GM15510 (cell line): ENCODE data around the gene CTCFL.

ENCODE experiments used
- POLR2A ChIP-seq: IDR thresholded peaks from 3 replicates; pipeline ENCODE4 v1.6.1; 2011; ENCODE audit warnings: borderline replicate concordance; ENCODE audit not compliant: insufficient read length; ENCODE audit errors: extremely low read depth

CTCFL gene

DNA sequence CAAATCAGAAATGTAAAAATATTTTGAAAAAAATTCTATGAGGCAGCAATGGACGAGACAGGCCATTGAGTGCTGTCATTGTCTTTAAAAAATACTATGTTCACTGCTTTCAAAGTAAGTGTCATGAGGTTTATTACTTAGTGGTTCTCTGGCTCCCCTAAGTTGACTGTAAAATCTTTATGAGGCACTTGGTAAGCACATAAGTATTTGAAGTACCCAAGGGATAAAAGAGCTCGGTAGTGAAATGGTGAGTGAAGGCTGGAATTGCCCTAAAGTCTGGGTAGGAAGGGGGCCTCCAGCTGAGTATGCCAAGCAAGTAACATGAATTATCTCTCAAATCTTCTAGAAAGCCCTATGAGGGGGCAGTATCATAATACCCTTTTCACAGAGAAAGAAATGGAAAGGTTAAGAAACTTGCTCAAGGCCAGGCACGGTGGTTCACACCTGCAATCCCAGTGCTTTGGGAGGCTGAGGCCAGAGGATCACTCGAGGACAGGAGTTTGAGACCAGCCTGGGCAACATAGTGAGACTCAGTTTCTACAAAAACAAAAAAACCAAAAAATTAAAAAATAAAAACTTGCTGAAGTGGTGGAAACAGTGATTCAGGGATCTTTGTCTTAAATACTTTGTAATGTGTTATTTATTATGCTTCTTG, 5.5 kb upstream of the CTCFL start:
- no peak for TF ChIP-seq POLR2A

DNA sequence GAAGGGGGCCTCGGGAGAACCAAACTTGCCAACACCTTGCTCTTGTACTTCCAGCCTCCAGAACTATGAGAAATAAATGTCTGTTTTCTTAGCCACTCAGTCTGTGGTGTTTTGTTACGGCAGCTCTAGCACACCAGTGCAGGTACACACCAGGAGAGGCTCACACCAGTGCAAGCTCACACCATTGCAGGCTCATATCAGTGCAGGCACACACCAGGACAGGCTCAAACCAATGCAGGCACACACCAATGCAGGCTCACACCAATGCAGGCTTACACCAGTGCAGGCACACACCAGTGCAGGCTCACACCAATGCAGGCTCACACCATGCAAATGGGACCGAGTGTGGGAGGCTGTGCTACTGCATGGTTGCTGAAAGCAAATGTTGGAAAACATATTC, 4.9 kb upstream of the CTCFL start:
- TF ChIP-seq POLR2A: no peak

DNA sequence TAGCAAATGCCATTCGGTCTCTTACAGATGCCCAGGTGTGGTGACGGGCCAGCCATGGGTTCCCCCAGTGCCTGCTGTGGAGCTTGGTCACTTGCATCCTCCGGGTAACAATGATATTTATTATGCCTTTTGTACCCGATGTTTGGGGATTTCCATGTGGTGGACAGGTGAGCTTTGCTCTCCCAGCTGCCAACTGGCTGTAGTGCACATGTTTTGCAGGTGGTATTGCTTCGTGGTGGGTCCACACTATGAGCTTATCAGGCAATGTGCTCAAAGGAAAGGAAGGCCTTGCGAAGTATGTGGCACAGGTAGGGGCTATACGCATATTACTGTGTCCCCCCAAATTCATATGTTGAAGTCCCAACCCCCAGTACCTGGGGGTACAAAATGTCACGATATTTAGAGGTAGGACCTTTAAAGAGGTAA, 4.2 kb upstream of the CTCFL start:
- no peak for TF ChIP-seq POLR2A

DNA sequence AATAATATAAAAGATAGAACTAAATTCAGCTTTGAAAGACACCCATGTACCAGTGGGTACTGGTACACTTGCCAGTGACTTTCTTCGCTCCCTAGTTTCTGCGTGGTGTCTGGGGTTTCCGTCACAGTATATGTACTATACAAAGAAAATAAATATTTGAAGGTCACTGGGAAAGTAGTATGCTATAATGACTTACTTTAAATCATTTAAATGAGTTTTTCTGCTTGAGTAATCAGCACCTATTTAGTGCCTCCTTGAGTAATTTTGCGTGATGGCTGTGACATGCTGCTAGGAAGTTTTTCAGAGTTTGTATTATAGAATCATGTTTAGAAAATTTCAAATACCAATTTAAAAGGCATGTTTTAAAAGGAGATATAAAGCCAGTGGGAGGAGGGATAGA, 3.2 kb upstream of the CTCFL start:
- TF ChIP-seq POLR2A: no peak

DNA sequence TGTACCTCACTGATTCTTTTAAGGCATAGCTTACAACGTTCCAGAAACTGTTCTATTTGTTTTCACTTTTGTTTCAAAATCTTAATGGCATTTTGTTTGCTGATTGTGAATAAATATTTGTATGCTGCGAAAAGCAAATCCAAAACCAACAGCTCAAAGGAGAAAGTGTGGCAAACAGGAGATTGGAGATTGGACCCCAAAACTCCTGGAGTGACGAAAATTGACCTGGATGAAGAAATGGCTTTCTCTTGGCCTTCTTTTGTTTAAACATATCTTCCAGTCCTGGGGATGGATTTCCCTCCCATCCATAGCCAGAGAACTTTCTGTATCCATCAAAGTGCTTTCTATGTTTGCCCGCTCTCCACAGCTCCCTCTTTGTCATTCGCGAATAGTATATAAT, 2.8 kb upstream of the CTCFL start:
- no peak for TF ChIP-seq POLR2A

DNA sequence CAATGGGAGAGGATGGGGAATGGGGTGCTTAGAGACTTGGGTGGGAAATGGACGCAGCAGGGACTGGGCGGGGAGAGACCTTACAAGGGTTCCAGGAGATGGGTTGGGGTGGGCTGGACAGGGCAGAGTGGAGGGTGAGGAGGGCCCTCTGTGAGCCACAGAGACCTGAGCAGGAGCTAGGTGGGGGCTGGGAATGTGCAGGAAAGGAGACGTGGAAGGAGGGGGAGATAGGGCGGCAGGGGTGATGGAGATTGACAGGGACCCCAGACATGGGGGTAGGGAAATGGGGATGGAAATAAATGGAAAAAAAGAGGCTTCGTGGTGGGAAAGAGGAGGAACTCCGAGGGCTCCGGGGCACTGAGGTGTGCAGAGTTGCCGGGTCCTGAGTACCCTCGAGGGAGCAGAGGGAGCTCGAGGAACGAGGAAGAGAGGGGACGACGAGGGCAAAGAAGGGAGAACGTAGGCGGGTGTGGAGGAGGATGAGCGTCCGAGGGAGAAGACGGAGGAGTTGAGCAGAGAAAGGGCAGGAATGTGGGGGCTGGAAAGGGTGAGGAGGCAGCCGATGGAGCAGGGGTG, 2.0 kb upstream of the CTCFL start:
- TF ChIP-seq POLR2A: no peak

DNA sequence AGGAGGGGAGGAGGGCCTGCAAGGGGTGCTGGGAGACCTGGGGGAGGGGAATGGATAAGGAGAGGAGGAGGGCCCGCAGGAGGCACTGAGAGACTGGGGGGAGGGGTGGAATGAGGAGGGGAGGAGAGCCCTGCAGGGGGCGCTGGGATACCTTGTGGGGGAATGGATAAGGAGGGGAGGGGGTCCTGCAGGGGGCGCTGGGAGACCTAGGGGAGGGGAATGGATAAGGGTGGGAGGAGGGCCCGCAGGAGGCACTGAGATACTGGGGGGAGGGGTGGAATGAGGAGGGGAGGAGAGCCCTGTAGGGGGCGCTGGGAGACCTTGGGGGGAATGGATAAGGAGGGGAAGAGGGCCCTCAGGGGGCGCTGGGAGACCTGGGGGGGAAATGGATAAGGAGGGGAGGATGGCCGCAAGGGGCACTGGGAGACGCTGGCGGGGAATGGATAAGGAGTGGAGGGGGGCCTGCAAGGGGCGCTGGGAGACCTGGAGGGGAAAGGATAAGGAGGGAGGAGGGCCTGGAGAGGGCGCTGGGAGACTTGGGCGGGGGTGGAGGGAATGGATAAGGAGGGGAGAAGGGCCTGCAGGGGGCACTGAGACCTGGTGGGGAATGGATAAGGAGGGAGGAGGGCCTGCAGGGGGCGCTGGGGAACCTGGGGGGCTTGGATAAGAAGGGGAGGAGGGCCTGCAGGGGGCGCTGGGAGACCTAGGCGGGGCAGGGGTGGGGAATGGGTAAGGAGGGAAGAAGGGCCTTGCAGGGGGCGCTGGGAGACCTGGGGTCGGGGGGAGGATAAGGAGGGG, 1.3 kb upstream of the CTCFL start:
- no peak for TF ChIP-seq POLR2A

DNA sequence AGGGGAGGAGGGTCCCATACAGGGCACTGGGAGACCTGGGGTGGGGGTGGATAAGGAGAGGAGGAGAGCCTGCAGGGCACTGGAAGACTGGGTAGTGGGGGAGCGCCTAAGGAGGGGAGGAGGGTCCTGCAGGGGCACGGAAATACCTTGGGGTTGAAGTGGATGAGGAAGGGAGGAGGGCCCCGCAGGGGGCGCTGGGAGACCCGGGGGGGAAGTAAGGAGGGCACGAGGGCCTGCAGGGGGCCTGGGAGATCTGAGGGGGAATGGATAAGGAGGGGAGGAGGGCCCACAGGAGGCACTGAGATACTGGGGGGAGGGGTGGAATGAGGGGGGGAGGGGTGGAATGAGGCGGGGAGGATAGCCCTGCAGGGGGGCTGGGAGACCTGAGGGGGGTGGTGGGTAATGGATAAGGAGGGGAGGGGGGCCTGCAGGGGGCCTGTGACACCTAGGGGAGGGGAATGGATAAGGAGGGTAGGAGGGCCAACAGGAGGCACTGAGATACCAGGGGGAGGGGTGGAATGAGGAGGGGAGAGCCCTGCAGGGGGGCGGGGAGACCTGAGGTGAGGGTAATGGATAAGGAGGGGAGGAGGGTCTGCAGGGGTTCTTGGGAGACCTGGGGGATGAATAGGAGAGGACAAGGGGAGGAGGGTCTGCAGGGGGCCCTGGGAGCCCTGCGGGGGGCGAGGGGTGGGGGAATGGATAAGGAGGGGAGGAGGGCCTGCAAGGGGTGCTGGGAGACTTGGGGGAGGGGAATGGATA, 567 bp upstream of the CTCFL start:
- TF ChIP-seq POLR2A: no peak

DNA sequence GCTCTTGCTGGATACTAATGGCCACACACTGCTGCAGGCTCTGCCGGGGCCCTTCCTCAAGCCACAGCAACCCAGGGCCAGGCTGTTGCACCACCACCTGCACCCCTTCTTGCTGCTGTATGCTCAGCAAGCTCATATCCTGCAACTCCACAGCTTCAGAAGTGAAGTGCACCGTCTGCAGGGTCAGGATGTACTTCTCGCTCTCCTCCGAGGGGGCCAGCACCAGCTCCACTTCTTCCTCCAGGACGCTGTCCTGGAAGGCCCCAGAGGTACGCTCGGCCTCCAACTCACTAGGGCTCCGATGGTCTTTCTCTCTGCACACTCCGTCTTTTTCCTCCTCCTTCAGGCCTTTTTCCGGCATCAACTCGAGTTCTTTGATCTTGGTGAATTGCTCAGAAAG, 1.2 kb downstream of the CTCFL start:
- TF ChIP-seq POLR2A: no peak

DNA sequence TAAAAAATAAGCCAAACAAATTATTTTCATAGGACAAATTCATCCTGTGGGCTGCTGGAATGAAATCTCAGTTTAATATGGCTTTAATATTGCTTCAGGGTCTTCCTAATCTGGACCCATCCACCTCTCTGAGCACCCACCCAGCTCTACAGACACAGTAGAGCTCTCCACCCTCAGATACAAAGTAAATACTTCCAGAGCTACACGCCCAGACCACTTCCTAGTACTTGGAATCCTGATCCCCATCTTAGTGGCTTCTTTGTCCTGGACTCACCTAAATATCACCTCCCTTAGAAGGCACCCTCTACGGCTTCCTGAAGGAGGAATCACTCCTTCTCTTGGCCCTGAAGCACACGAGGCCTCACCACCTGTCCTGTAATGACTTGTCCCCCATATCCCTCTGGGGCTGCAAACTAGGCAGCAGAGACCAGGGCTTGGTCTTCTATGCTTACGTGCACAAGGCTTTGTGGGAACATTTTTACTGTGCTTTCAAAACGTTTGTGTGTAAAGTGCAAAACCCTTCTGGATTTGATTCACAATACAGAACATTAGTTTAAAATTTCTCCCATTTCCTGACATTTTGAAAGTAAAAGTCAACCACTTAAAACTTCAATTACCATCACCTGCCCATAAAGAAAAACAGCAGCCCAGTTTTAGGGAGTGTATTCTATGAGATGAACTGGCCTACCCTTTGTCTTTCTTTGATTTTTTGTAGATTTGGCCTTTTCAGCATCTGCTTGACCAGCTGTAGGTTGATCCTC, 2.4 kb downstream of the CTCFL start:
- TF ChIP-seq POLR2A: no peak

DNA sequence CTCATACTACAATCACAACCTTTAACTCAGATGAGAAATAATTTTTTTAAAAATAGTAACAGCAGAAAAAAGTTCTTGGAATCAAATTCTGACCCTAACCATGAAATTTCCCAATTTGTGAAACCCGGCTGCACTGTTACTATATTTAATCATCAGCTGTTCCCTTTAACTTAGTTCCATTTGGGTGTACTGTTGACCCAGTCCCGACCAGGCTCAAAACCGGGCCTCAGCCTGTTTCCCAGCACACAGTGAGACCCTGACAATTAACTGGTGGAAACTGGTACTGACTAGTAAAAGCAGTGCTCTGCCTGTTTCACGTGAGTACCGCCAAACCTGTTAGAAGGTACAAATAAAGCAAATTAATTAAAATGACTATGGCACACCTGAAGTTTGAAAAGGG, 7.0 kb downstream of the CTCFL start:
- TF ChIP-seq POLR2A: no peak

DNA sequence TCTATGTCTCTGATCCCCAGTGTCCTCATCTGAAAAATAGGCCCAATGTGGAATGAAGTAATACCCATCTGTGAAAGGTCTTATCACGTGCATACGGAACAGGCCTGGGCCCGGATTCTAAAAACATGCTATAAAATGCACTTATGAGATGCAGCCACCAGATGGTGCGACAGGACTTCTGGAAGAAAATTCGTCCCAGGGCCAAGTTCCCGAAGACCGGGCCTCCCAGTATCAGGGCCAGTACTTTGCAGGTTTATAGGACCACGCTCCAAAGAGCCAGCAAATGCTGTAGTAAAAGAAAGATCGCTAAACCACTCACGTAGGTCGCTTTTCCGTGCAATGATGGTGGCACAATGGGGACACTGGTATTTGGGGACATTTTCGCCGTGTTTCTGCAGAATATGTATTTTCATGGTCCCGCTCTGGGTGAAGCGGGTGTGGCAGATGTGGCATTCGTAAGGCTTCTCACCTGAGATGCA, 10.6 kb downstream of the CTCFL start:
- TF ChIP-seq POLR2A: no peak

DNA sequence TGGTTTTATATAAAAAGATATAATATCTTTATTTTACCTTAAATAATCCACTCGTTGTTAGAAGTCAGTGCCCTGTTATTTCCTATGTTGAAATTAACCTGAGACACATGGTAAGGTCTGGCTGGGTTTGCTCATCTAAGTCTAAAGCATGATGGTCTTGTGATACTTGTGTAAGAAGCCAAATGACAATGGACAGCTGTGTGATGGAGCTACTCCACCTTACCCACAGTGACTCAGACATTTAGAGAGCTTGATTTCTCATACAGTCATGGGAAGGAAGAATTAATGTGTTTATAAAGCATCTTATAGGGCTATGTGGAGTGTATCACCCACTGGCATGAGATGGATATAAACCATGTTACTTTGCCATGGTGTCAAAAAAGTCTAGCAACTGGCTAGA, 11.7 kb downstream of the CTCFL start:
- no peak for TF ChIP-seq POLR2A

DNA sequence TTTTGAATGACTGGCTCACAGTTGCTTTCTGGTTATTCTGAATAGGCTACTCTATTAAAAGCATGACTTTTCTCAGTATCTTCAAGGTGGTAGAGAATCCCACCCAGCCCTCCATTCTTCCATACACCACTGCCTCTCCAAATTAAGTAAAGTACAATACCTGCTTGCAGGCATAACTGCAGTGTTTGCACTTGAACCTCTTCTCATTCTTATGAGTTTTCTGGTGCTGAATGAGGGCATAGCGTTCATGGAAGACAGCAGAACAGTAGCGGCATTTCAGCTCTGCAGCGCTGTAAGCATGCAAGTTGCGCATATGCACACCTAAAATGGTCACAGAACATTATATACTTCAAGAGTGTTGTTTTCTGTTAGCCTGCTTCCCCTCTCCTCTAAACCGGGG, 12.5 kb downstream of the CTCFL start:
- TF ChIP-seq POLR2A: no peak
